GM12878 (cell line): ENCODE measurements around the gene SORCS1. TPM values are rescaled to one million over a fixed set of nuclear protein-coding genes. Genes with fewer than 3 reads are reported as not detected.

Experiments
- ATAC-seq: fragments of 200-7000 bp; cut with Tn5 transposase; 3 replicates; pipeline ENCODE4 v1.9.1; 2020; ENCODE audit warnings: mild to moderate bottlenecking, moderate library complexity
- BruUV-seq: library from RNA; stranded (reverse); fragments of 400-500 nt; replicated peaks from 2 replicates; lab custom pipeline; 2021; lab: Mats Ljungman, UMichigan
- CTCF ChIA-PET: fragments of 300-600 bp; sonication (Branson Sonifier 250); formaldehyde crosslinking; extraction: SDS; loops from one replicate; lab custom pipeline; 2021; ENCODE audit warnings: inconsistent platforms; lab: Yijun Ruan, JAX
- POLR2A ChIA-PET: fragments of 350-600 bp; formaldehyde crosslinking; extraction: SDS; loops from one replicate; lab custom pipeline; 2021; ENCODE audit warnings: inconsistent platforms; lab: Charles Lee
- RAD21 ChIA-PET: fragments of 300-600 bp; sonication (Branson Sonifier 250); formaldehyde crosslinking; loops from one replicate; lab custom pipeline; 2023; ENCODE audit warnings: antibody characterized with exemption; ENCODE audit not compliant: unreplicated experiment; lab: Charles Lee
- SMC1A ChIA-PET: fragments of 300-600 bp; sonication (Branson Sonifier 250); formaldehyde crosslinking; loops from one replicate; lab custom pipeline; 2023; ENCODE audit not compliant: unreplicated experiment, uncharacterized antibody; lab: Charles Lee
- DNase-seq: peaks from one replicate; pipeline ENCODE4 v3.0.0-alpha.2; 2011; ENCODE audit warnings: low read depth, low spot score
- FAIRE-seq: peaks from 3 replicates; lab custom pipeline; 2011; peaks lifted over from hg19 to GRCh38; lab: Jason Lieb, UNC
- H2AFZ ChIP-seq: 2 replicates; pipeline ENCODE4 v1.6.0; 2011; ENCODE audit warnings: low read depth, low read length, control low read depth; ENCODE audit not compliant: control insufficient read depth
- H3K27ac ChIP-seq: 2 replicates; pipeline ENCODE4 v1.5.1; 2011; ENCODE audit warnings: control low read depth; ENCODE audit not compliant: control insufficient read depth, insufficient read depth
- H3K27me3 ChIP-seq, 2 experiments: replicated peaks in 1 of 2; 2 replicates each; pipeline versions ENCODE4 v1.6.0 to v1.6.1; 2011; ENCODE audit warnings: low read length in 1 of 2; ENCODE audit not compliant: control insufficient read depth in 2 of 2, insufficient read depth in 2 of 2
- H3K36me3 ChIP-seq, 2 experiments: 2 replicates each; pipeline ENCODE4 v1.5.1; 2011; ENCODE audit warnings: low read length in 1 of 2; ENCODE audit not compliant: control insufficient read depth in 2 of 2, insufficient read depth in 2 of 2
- H3K4me1 ChIP-seq: 2 replicates; pipeline ENCODE4 v1.6.1; 2011; ENCODE audit warnings: mild to moderate bottlenecking, low read length, moderate library complexity, mixed read lengths; ENCODE audit not compliant: control insufficient read depth, insufficient read depth
- H3K4me2 ChIP-seq: 2 replicates; pipeline ENCODE4 v1.6.0; 2011; ENCODE audit warnings: control low read depth; ENCODE audit not compliant: control insufficient read depth, insufficient read depth
- H3K4me3 ChIP-seq: fragments of 200-600 bp; sonication (generic); 2 replicates; pipeline ENCODE4 v1.5.1; 2016
- H3K79me2 ChIP-seq: 2 replicates; pipeline ENCODE4 v1.6.0; 2011; ENCODE audit warnings: low read length; ENCODE audit not compliant: control insufficient read depth, insufficient read depth
- H3K9ac ChIP-seq: 2 replicates; pipeline ENCODE4 v1.8.0; 2011; ENCODE audit warnings: low read length, control low read depth, mixed read lengths; ENCODE audit not compliant: control insufficient read depth, insufficient read depth
- H3K9me3 ChIP-seq: replicated peaks from 3 replicates; pipeline ENCODE4 v1.5.1; 2011; ENCODE audit warnings: mild to moderate bottlenecking, low read length; ENCODE audit not compliant: control insufficient read depth, insufficient read depth
- H4K20me1 ChIP-seq: 2 replicates; pipeline ENCODE4 v1.6.0; 2011; ENCODE audit not compliant: control insufficient read depth, insufficient read depth
- ATF7 ChIP-seq: fragments of 450-650 bp; IDR thresholded peaks from 2 replicates; pipeline ENCODE4 v1.6.1; 2016; ENCODE audit warnings: low read depth, mild to moderate bottlenecking
- CREB1 ChIP-seq: IDR thresholded peaks from 2 replicates; pipeline ENCODE4 v1.6.1; 2012; ENCODE audit warnings: low read depth, mild to moderate bottlenecking, inconsistent platforms
- E2F4 ChIP-seq: IDR thresholded peaks from 2 replicates; pipeline ENCODE4 v1.6.1; 2012; ENCODE audit warnings: low read depth, low read length, improper control_type of control experiment
- LARP7 ChIP-seq: fragments of 450-650 bp; IDR thresholded peaks from 2 replicates; pipeline ENCODE4 v1.6.1; 2017; ENCODE audit warnings: mild to moderate bottlenecking
- MEF2B ChIP-seq: fragments of 450-650 bp; IDR thresholded peaks from 2 replicates; pipeline ENCODE4 v1.6.1; 2018; ENCODE audit warnings: mild to moderate bottlenecking, moderate library complexity; ENCODE audit not compliant: partially characterized antibody, poor library complexity, severe bottlenecking
- MTA2 ChIP-seq: fragments of 450-650 bp; IDR thresholded peaks from 2 replicates; pipeline ENCODE4 v1.6.1; 2016; ENCODE audit warnings: low read depth, mild to moderate bottlenecking, moderate library complexity
- SRF ChIP-seq, 2 experiments: IDR thresholded peaks; 2 replicates each; pipeline ENCODE4 v1.6.1; 2011; ENCODE audit warnings: low read depth in 2 of 2, low read length in 2 of 2, mild to moderate bottlenecking in 1 of 2, moderate library complexity in 1 of 2
- ZNF217 ChIP-seq: fragments of 450-650 bp; IDR thresholded peaks from 2 replicates; pipeline ENCODE4 v1.6.1; 2017; ENCODE audit warnings: antibody characterized with exemption, mild to moderate bottlenecking
- WGBS: methylation state at CpG from one replicate; pipeline ENCODE4 v1.1.6; 2016; ENCODE audit warnings: low lambda C conversion rate; ENCODE audit not compliant: insufficient replicate concordance, insufficient coverage; ENCODE audit errors: missing lambda C conversion rate; 5-methylcytosine and 5-hydroxymethylcytosine counted together
- in situ Hi-C: fragments of 300-500 bp; cut with MboI; formaldehyde crosslinking; loops from 9 replicates; pipeline ENCODE4 v1.14.3; 2018; ENCODE audit warnings: mixed read lengths
- intact Hi-C: fragments of 100-400 bp; cut with micrococcal nuclease; formaldehyde crosslinking; loops from one replicate; pipeline ENCODE4 v1.14.2; 2022; ENCODE audit not compliant: unreplicated experiment
- polyA plus RNA-seq, 11 experiments: library from polyadenylated mRNA; depleted of rRNA in 4 of 11; unstranded in 6 of 11; stranded (reverse) in 5 of 11; fragments of >200 nt; fragmentation: Nextera tagmentation in 4 of 11; fragmentation: Illumina TruSeq in 1 of 11; extraction: Ambion mirVana in 4 of 11; extraction: Trizol in 1 of 11; gene quantifications; 1 replicate in 1 of 11; 2 replicates in 10 of 11; pipeline versions ENCODE4 v1.2.1 to v1.2.3, GENCODE V29; 2011 to 2016; ENCODE audit warnings: inconsistent platforms in 2 of 11, missing spikeins in 2 of 11, low read depth in 1 of 11
- total RNA-seq, 4 experiments: library from RNA; depleted of rRNA in 3 of 4; stranded (reverse); fragments of >200 nt in 3 of 4; fragmentation: Illumina TruSeq in 1 of 4; extraction: Trizol in 1 of 4; gene quantifications; 2 replicates each; pipeline versions ENCODE4 v1.2.1 to v1.2.3, GENCODE V29; 2013 to 2021

The SORCS1 gene
- total and polyA plus RNA-seq, 10 of the 15 experiments (the other 5 are each of a cell fraction or from before 2014, with no cell fraction given), result 0.02 to 9.6 (median 0.06) TPM; not detected in 3

- no peaks in the 10 kb centered on the region for H3K4me1 ChIP-seq
- H3K9ac ChIP-seq, result no peak overlapping the region
- H3K79me2 ChIP-seq, result no peaks in the 10 kb centered on the region
- no peaks in the 10 kb centered on the region for H4K20me1 ChIP-seq
- ATAC-seq (peak; percentile 78), FAIRE-seq (no peak), DNase-seq (peak; percentile 2)
- ChIA-PET CTCF (interaction anchor here (1.0 kb wide), 1 partner anchor 218 kb away, joined by 4 read pairs; no protein-coding TSS in a partner anchor), RAD21 (no interaction called here), POLR2A (no interaction called here), SMC1A (interaction anchor here (1.6 kb wide), 1 partner anchor 146 kb away, joined by 5 read pairs; no protein-coding TSS in a partner anchor)
- no peaks in the 10 kb centered on the region for H3K9me3 ChIP-seq
- no TSS peak for BruUV-seq
- no peak overlapping the region for H3K4me3 ChIP-seq
- TF ChIP-seq ATF7 (peak; percentile 25; the same call in 1 of the 2 replicates), CREB1 (no peak), E2F4 (no peak), MEF2B (no peak), MTA2 (peak; percentile 45; the same call in 1 of the 2 replicates)
- H3K36me3 ChIP-seq, result no peaks in the 10 kb centered on the region
- in situ Hi-C loops (no loop called here), intact Hi-C loops (no loop called here)
- 87% methylated on average over 1 of the region's 1 CpG for WGBS
- no peaks in the 10 kb centered on the region for H3K27me3 ChIP-seq
- no peak overlapping the region for H3K4me2 ChIP-seq
- H3K27ac ChIP-seq, result no peak overlapping the region
- no peak overlapping the region for H2AFZ ChIP-seq
Observed at GRCh38 chr10:107081644-107082043, 82.9 kb downstream of the SORCS1 start.

GRCh38 chr10:107075117-107075516 lies 89.4 kb downstream of the SORCS1 start:
- no peaks in the 10 kb centered on the region for H4K20me1 ChIP-seq
- WGBS, result 0% methylated on average over 2 of the region's 2 CpGs
- TF ChIP-seq ZNF217 (no peak), LARP7 (no peak), SRF (IDR thresholded peaks at IDR 0.05; ENCODE audit: low read depth in 2 of 2, low read length in 2 of 2) (no peak)
- no TSS peak for BruUV-seq
- CTCF ChIA-PET, result no interaction called here
- no peak overlapping the region for H3K9ac ChIP-seq
- no peak for DNase-seq
- no peaks in the 10 kb centered on the region for H3K4me1 ChIP-seq
- H3K36me3 ChIP-seq, result no peaks in the 10 kb centered on the region
- no peaks in the 10 kb centered on the region for H3K9me3 ChIP-seq
- RAD21 ChIA-PET, result no interaction called here
- H3K27ac ChIP-seq, result no peak overlapping the region
- intact Hi-C loops, result no loop called here
- H3K4me2 ChIP-seq, result no peak overlapping the region
- no peak for ATAC-seq
- no peak for FAIRE-seq
- in situ Hi-C loops, result no loop called here
- POLR2A ChIA-PET, result no interaction called here
- H3K79me2 ChIP-seq, result no peaks in the 10 kb centered on the region
- SMC1A ChIA-PET, result interaction anchor here (1.1 kb wide), 1 partner anchor 206 kb away, joined by 3 read pairs; no protein-coding TSS in a partner anchor
- no peaks in the 10 kb centered on the region for H3K27me3 ChIP-seq
- no peak overlapping the region for H2AFZ ChIP-seq
- no peak overlapping the region for H3K4me3 ChIP-seq
